ENCODE data around the gene COL5A1.

- TF ChIP-seq ZBTB7A (IDR thresholded peaks at IDR 0.05; ENCODE audit: low read depth) = no peak
- no peak for TF ChIP-seq EP300 (IDR thresholded peaks at IDR 0.05; ENCODE audit: borderline replicate concordance)
- no peak for TF ChIP-seq EGR1 (IDR thresholded peaks at IDR 0.05)
- TF ChIP-seq TCF12 (IDR thresholded peaks at IDR 0.05; ENCODE audit: low read depth) = no peak
- TF ChIP-seq TAF1 (IDR thresholded peaks at IDR 0.05; ENCODE audit: low read depth) = no peak
- TF ChIP-seq CREB1 (IDR thresholded peaks at IDR 0.05; ENCODE audit: low read depth) = no peak
- TF ChIP-seq YY1 (IDR thresholded peaks at IDR 0.05; ENCODE audit: low read depth) = no peak
- no peak for TF ChIP-seq RAD21 (IDR thresholded peaks at IDR 0.05; ENCODE audit: low read depth)
- TF ChIP-seq TEAD4 (IDR thresholded peaks at IDR 0.05) = no peak
- TF ChIP-seq REST (IDR thresholded peaks at IDR 0.05; ENCODE audit: low read depth) = no peak
- TF ChIP-seq FOXM1 (IDR thresholded peaks at IDR 0.05; ENCODE audit: borderline replicate concordance, low read depth) = no peak
- TF ChIP-seq CEBPB (IDR thresholded peaks at IDR 0.05) = no peak
- TF ChIP-seq NFIC (IDR thresholded peaks at IDR 0.05) = no peak
- no peak for TF ChIP-seq MAX (IDR thresholded peaks at IDR 0.05)
Measured at GRCh38 chr9:134766587-134766986, 125.0 kb downstream of the COL5A1 start.

Measured in Ishikawa (cell line).